ENCODE results near the gene ACO2.
"Not testable (repeated sequence)": the region's sequence is repeated elsewhere in the genome, so short reads cannot be mapped to it uniquely, and the experiment has no call there.

ACO2 gene

GRCh38 chr22:41538583-41538982 is 69.7 kb downstream of the ACO2 start:
- in situ Hi-C loops (cut with MboI; ENCODE audit: low sequenced_read_pairs) = no loop called here

DNA sequence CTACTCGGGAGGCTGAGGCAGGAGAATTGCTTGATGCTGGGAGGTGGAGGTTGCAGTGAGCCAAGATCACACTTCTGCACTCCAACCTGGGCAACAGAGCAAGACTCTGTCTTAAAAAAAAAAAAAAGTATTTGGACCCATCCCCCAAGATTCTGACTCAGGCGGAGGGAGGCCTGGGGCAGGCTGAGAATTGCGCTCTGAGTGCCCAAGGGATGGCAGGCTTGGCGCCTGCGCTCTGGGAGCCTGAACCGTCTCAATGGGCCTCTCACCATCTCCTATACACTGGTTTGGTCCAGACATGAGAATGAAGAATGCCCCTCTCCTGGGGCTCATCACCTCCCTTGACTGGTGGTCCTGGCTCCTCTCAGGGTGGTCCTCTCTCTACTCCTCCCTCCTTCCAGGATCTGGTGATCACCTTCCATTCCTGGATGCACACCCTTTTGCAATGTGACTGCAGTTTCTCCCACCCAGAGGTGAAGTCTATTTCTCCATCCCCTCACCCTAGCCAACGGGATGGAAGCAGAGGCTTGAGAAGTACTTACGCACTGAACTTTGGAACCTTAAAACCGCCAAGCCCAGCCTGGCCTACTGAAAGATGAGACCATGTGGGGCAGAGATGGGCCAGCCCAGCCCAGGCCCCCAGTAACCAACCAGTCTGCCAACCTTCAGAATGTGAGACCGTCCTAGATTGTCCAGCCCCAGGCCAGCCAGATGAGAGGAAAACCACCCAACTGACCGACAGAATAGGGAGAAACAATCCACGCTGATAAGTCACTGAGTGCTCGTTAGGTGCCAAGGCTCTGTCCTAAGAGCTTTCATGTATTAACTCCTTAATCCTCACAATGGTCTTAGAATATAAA is 70.5 kb downstream of the ACO2 start:
- in situ Hi-C loops (cut with MboI; ENCODE audit: low sequenced_read_pairs) = no loop called here

DNA sequence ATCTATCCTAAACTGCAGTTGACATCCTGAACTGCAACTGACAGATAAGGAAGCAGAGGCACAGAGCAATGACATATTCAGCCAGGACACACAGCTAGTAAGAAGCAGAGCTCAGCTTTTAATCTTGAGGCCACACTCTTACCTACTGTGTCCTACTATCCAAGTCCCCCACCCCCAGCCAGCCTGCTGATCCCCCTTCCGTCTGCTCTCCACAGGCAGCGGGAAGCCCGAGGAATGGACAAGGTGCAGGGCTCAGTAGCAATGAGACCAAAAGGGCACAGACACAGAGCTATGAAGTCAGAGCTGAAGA is 71.0 kb downstream of the ACO2 start:
- in situ Hi-C loops (cut with MboI; ENCODE audit: low sequenced_read_pairs) = no loop called here

DNA sequence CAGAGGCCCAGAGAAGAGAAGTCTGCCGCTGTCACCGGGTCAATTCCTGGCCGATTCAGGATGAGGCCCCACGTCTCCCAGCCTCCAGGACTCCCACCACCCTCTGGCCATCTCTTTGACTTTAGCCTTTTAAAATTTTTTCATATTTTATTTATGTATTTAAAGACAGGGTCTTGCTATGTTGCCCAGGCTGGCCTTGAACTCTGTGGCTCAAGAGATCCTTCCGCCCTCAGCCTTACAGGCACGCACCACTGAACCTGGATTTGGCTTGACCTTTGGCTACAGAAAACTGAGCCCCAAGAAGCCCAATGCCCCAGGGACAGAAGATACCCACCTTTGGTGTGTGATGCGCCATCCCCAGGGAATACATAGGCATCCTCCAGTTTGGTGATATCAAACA is 71.4 kb downstream of the ACO2 start:
- in situ Hi-C loops (cut with MboI; ENCODE audit: low sequenced_read_pairs) = no loop called here

GRCh38 chr22:41541484-41541883 is 72.6 kb downstream of the ACO2 start:
- in situ Hi-C loops (cut with MboI; ENCODE audit: low sequenced_read_pairs) = no loop called here

DNA sequence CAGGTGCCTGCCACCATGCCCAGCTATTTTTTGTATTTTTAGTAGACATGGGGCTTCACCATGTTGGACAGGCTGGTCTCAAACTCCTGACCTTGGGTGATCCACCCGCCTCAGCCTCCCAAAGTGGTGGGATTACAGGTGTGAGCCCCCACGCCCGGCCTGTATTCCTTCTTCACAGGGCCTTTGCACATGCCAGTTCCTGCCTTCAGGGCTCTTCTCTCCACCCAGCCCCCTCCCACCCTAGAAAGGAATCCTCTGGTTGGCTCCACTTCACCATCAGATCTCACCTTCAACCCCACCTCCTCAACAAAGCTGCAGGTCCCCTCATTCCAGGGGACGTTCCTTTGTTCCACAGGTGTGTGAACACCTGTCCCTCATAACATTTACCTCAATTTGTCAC is 73.3 kb downstream of the ACO2 start:
- in situ Hi-C loops (cut with MboI; ENCODE audit: low sequenced_read_pairs) = no loop called here

- in situ Hi-C loops (cut with MboI; ENCODE audit: low sequenced_read_pairs) = no loop called here
Measured at GRCh38 chr22:41543854-41544670, 75.1 kb downstream of the ACO2 start, which contains the start of gene POLR3H. Gene POLR3H, minus strand, starts transcription at chr22:41544470. Its CDS starts 369 bp downstream, at chr22:41544101.

DNA sequence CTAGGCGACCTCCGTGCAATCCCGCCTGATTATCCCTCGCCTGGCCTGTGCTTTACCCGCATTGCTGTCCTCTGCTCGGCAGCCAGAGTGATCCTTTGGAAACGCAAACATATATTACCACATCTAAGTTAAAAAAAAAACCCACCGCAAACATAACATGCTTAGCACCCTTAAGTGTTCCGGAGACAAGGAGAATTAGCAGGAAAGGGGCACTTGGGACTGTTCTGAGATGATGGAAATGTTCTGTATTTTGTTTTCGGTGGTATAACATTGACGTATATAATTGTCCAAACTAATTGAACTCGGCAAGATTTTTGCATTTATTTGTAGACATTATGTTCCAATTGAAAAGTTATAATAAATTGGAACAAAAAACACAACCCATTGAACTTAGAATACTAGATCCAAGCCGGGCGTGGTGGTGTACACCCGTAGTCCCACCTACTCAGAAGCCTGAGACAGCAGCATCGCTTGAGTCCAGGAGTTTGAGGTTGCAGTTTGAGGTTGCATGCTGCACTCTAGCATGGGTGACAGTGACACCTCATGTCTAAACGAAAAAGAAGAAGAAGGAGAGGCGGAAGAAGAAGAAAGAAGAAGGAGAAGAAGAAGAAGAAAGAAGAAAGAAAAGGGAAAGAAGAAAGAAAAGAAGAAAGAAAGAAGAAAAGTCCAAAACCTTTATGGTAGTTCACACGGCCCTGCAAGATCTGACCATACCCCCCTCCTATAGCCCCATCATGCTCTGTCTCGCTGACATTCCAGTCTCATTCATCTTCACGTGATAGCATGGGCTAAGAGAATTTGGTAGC is 76.0 kb downstream of the ACO2 start:
- in situ Hi-C loops (cut with MboI; ENCODE audit: low sequenced_read_pairs) = no loop called here

DNA sequence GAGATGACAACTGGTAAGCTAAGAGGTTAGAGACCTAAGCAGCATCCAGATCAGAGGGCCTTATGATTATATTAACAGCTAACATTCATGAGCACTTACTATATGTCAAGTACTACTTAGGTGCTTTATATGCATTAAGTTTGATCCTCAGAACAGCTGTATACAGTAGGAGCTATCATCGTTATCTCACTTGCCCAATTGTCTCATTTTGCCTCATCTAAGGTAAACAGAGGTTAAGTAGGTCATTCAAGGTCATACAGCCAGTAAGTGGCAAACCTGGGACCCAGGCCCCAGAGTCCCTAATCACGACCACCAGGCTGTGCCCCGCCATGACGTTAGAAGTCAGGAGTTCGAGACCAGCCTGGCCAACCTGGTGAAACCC is 79.9 kb downstream of the ACO2 start:
- in situ Hi-C loops (cut with MboI; ENCODE audit: low sequenced_read_pairs) = no loop called here

- in situ Hi-C loops (cut with MboI; ENCODE audit: low sequenced_read_pairs) = no loop called here
Measured at GRCh38 chr22:41550952-41551491, 82.1 kb downstream of the ACO2 start.

DNA sequence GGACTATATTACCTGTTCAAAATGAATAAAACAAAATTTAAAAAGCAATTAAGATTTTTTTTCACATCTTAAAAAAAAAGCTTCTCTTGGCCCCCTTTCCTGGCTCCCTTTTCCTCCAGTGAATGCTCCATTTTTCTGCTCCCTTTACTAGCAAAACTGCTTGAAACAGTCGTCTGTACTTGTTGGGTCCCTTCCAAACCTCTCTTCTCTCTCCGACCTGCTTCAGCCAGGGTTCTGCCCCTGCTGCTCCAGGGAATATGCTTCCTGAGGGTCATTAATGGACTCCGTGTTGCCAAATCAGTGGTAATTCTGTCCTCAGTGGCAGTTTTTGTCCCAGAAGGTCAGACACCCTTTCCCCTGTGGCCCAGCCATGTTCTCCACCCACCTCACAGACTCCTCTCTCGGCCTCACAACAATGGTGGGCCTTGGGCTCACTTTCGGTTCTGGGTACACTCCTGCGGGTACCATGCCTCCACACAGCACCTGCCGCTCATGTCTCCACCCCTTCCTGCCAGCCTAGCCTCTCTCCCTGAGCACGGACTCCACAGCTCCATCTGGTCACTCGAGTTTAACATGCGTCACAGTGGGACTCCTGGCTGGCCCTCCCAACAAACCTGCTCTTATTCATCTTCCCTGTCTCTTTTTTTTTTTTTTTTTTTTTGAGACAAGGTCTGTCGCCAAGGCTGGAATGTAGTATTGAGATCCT is 83.1 kb downstream of the ACO2 start:
- in situ Hi-C loops (cut with MboI; ENCODE audit: low sequenced_read_pairs) = no loop called here

- in situ Hi-C loops (cut with MboI; ENCODE audit: low sequenced_read_pairs) = no loop called here
Measured at GRCh38 chr22:41555325-41555982, 86.5 kb downstream of the ACO2 start.

DNA sequence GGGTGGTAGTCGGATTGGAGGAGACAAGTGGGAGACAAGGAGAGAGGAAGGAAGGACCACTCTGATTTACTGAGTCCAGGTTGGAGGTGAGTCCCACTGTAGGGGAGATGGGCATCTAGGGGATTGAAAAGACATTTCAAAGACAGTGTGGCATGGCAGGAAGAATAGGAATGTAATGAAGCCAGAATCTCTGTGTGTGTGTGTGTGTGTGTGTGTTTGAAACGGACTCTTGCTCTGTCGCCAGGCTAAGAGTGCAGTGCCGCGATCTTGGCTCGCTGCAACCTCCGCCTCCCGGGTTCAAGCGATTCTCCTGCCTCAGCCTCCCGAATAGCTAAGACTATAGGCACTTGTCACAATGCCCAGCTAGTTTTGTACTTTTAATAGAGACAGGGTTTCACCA is 87.6 kb downstream of the ACO2 start:
- in situ Hi-C loops (cut with MboI; ENCODE audit: low sequenced_read_pairs) = no loop called here

GRCh38 chr22:41557401-41558240 is 88.7 kb downstream of the ACO2 start:
- in situ Hi-C loops (cut with MboI; ENCODE audit: low sequenced_read_pairs) = no loop called here

DNA sequence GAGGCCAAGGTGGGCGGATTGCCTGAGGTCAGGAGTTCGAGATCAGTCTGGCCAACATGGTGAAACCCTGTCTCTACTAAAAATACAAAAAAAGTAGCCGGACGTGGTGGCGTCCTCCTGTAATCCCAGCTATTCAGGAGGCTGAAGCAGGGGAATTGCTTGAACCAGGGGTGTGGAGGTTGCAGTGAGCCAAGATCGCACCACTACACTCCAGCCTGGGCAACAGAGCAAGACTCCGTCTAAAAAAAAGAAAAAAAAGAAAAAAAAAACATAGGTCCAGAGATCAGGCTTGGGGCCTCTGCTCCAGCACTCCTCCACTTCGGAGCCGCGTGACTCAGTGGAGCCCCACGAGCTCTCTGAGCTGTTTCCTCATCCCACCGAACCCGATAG is 89.3 kb downstream of the ACO2 start:
- in situ Hi-C loops (cut with MboI; ENCODE audit: low sequenced_read_pairs) = not testable (repeated sequence)

DNA sequence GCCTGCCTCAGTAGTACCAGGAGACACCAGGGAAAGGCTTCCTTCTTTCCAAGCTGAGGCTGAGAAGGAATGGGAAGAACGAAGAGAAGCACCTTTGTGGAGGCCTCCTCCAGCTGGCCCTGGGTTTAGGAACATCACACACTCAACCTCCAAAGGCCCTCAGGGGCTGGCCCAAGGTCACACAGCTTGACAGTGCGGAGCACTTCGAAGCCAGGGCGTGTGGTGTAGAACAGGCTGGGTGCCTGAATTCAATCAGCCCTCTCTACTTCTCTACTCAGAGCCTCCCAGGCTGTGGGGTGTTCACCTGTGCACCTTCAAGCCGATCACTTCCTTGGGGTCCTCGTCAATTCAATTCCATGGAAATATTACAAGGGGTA is 91.2 kb downstream of the ACO2 start:
- in situ Hi-C loops (cut with MboI; ENCODE audit: low sequenced_read_pairs) = no loop called here

DNA sequence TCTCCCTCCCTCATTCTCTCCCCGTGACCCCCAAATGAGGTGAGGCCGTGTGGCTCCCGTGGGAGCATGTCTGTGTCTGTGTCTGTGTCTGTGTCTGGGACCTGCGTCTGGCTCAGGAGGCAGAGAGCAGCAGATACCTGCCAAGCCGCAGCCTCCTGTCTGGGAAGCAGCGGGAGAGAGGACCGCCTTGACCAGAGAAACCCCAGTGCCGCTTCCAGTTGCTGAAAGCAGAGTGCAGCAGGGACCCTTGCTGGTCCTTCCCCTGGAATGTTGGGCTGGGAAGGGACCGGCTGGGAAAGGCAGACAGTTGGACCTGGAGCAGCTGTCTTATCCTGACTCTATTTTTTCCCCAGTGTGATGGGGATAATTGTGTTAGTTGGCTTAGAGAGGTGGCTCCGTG is 92.4 kb downstream of the ACO2 start:
- in situ Hi-C loops (cut with MboI; ENCODE audit: low sequenced_read_pairs) = no loop called here

DNA sequence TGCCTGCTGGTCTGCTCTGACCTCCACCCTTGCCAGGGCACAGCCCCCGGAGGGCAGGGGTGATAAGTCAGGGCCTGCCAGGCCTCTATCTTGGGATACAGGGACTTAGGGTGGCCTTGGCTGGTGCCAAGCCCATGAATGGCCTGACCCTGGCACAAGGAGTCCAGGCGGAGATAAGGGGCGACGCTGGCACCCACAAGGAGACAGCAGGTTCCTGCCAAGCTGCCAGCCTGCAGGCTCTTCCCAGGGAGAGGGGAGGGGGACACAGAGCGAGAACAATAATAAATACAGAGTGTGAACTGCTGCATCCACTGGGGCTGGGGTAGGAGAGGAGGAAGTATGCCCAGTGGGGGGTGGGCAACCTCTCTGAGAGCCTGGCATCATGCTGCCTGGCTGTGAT is 92.9 kb downstream of the ACO2 start:
- in situ Hi-C loops (cut with MboI; ENCODE audit: low sequenced_read_pairs) = no loop called here

DNA sequence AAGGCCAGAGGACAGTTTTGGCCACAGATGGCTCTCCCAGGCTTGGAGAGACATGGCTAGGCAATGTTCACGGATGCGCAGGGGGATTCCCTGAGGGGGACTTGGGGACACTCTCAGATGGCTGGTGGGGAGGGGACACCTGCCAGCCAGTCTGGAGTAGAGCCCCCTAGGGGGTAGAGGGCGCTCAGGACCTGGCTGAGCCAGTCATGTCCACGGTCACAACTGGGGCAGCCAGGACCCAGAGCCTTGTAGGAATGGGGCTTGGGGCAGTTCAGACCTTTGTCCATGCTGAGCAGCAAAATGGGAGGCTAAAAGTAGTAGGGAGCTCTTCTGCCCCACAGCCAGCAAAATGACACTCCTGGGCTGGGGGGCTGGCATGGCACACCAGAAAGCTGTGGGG is 93.5 kb downstream of the ACO2 start:
- in situ Hi-C loops (cut with MboI; ENCODE audit: low sequenced_read_pairs) = no loop called here
